Activated T-helper 1 cell treated with anti-CD3 and anti-CD28 coated beads, Interleukin-2, amount 50 U/mL, for 16 hours (primary cell): Measurements from ENCODE around the gene HSPA12A.

Source experiments
- DNase-seq, 2 donors: peaks; one replicate each; pipeline ENCODE4 v3.0.0-alpha.2; 2020; ENCODE audit warnings: low read depth in 1 of 2, low spot score in 1 of 2

The HSPA12A gene

GRCh38 chr10:116633216-116633600 lies 109.2 kb downstream of the HSPA12A start:
- no peak for DNase-seq

GRCh38 chr10:116632596-116633215 lies 109.7 kb downstream of the HSPA12A start:
- no peak for DNase-seq

GRCh38 chr10:116631871-116632295 lies 110.5 kb downstream of the HSPA12A start:
- DNase-seq = no peak

GRCh38 chr10:116630020-116630419 lies 112.3 kb downstream of the HSPA12A start:
- no peak for DNase-seq

- no peak for DNase-seq
Measured at GRCh38 chr10:116629340-116629739, 113.0 kb downstream of the HSPA12A start.

GRCh38 chr10:116627386-116627933 lies 114.9 kb downstream of the HSPA12A start:
- no peak for DNase-seq

- no peak for DNase-seq
Measured at GRCh38 chr10:116626815-116627214, 115.6 kb downstream of the HSPA12A start.

- DNase-seq = no peak
Measured at GRCh38 chr10:116625845-116626244, 116.5 kb downstream of the HSPA12A start.

- DNase-seq = no peak
Measured at GRCh38 chr10:116621934-116622655, 120.3 kb downstream of the HSPA12A start.

- DNase-seq = no peak
Measured at GRCh38 chr10:116621476-116621875, 120.9 kb downstream of the HSPA12A start.
